GM12874 (cell line): ENCODE measurements around the gene DLGAP1.

Experiments used
- TF ChIP-seq, protein P1 (sequence below): IDR thresholded peaks from 2 replicates; pipeline ENCODE4 v1.5.1; 2011; ENCODE audit warnings: low read depth, mild to moderate bottlenecking, control low read depth, low read length, moderate library complexity; ENCODE audit not compliant: insufficient read depth

The DLGAP1 gene

DNA sequence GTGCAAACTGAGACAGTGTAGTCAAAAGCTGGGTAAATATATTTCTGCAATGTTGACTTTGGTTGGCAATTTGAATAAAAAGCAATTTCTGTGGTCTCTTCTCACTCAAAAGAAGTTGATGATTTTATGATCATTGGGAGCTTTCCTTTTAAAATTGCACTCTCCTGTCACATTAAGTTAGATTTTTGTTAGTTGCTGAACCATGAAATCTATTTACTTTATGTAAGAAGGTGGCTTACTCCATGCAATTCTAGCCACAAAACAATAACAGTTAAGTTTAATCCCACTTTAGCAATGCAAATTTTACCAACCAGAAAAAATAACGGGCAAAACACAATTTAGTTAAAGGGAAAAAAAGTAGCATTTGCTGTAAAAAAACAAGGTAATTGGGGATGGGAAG lies 48.3 kb downstream of the DLGAP1 start:
- TF ChIP-seq, protein P1, sequence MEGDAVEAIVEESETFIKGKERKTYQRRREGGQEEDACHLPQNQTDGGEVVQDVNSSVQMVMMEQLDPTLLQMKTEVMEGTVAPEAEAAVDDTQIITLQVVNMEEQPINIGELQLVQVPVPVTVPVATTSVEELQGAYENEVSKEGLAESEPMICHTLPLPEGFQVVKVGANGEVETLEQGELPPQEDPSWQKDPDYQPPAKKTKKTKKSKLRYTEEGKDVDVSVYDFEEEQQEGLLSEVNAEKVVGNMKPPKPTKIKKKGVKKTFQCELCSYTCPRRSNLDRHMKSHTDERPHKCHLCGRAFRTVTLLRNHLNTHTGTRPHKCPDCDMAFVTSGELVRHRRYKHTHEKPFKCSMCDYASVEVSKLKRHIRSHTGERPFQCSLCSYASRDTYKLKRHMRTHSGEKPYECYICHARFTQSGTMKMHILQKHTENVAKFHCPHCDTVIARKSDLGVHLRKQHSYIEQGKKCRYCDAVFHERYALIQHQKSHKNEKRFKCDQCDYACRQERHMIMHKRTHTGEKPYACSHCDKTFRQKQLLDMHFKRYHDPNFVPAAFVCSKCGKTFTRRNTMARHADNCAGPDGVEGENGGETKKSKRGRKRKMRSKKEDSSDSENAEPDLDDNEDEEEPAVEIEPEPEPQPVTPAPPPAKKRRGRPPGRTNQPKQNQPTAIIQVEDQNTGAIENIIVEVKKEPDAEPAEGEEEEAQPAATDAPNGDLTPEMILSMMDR, result no peak

DNA sequence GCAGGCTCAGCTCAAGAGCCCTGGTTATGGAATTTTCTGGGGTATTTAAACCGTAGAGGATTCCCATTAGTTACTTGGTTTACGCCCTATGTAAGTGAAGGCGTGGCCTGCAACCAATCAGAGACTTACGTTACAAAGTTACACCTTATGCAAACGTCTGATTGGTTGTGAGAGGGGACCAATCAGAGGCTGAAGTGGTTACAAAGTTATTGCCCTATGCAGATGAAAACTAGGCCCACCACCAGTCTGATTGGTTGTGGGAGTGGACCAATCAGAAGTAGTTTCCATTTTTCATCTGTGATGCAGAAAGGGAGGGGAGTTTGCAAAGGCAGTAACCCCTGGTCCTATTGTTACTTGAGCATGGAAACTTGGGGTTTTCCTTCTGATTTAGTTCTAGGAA lies 49.1 kb downstream of the DLGAP1 start:
- TF ChIP-seq, protein P1, result no peak

DNA sequence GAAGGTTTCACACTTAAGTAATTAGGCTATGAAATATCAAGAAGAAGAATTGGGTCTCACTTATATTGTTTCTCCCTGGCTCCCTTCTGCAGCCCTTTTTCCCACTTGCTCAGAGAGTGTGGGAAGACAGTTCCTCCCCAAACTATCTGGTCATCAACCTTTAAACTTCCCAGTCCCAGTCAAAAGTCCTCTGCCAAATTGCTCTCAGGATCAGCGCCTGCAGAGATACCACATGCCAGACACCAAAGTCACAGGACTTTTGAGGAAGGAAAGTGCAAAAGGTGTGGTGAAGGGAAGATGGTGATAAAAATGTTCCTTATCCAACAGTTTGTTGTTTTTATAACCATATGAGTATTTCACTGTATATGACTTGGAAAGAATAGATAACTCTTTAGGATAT lies 51.3 kb downstream of the DLGAP1 start:
- TF ChIP-seq, protein P1, result no peak

DNA sequence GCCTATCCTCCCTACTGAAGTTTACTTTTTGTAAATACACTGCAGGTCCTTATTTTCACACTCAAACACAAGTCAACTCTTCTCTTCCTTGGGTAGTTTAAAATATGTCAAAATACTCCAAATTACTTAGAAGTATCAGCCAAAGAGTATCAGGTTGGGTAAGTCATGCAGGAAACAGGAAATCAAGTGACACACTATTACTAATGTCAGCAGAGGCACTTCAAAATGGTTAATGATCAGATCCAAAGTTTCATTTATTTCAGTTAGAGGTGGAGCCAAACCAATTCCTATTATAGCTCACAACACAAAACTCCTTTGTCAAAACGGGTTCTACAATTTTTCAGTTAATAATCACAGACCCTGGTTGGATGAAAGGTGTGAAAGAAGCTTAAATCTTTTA lies 54.2 kb downstream of the DLGAP1 start:
- TF ChIP-seq, protein P1, result no peak

DNA sequence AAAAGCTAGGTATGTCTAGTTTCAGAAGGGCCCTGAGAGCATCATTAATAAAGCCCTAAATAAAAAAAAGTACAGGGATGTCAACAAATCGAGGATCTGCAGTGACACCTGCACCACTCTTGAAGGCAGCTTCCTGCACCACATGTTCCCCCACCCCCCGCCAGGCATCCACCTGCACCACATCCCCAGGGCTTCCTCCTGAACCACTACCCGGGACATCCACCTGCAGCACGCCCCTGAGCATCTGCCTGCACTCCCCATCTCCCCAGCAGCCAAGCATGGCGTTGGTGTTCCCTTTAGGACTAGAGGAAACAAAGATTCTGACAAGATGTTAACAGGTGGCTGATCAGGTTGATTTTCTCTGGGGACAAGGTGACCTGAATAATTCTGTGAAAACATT lies 55.2 kb downstream of the DLGAP1 start:
- TF ChIP-seq, protein P1, result no peak

DNA sequence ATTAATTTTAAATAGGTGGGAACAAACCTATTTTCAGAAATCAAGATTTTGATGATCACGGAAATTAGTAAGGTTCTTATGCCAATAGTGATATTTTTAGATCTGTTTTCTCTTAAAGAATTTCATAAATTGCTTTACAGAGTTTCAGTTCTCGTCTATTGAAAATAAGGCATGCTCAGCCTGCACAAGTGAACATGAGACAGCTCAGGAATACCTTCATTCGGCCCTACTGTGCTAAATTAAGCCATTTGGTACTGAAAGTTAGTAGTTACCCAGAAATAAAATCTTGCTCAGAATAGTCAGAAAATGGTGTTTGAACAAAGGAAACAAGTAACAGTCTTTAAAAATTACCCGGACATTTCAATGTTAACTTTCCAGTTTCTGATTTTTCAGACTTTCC lies 60.4 kb downstream of the DLGAP1 start:
- TF ChIP-seq, protein P1, result no peak

DNA sequence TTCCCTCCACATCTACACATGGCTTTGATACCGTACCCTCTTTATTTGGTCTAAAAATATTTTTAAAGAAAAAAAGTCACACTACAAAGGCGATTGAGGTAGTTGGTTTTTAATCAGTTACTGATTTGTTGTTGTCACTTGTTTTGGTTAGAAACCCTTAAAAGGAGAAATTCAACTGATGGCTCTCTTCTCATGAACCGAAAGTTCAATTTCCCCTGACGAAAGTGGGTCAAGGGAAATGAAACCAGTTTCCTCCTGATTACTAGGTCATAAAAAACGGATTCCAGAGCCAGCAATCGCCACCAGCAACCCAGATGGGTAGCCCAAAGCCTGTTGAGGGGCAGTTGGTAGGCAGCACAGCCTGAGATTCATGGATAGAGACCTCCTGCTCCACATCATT lies 63.2 kb downstream of the DLGAP1 start:
- TF ChIP-seq, protein P1, result no peak

DNA sequence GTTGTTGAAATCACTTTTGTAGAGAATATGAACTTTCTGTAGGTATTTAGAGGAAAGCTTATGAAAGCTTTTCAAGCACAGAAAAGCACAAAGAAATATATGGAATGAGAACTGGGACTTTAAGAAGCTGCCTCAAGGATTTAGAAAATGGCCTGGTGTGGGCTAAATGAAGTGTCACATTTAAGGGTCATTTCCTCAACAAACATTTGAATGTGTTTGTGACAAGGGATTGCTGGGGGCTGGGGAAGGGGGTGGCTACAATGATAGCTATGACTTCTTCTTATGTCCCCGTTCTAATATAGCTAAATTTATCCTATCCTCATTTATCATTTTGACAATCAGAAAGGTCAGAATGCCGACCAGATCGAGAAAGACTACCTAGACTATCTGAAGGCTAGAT lies 69.2 kb downstream of the DLGAP1 start:
- TF ChIP-seq, protein P1, result no peak
